NCI-H1436 treated with DMSO at 0.1 percent for 48 hours (cell line): ENCODE data around the gene TIMP3.
"Not testable (repeated sequence)": the region's sequence is repeated elsewhere in the genome, so short reads cannot be mapped to it uniquely, and the experiment has no call there.

Experiments used
- DNase-seq: peaks from one replicate; lab custom pipeline; 2025; lab: John Stamatoyannopoulos, UW

The TIMP3 gene

DNA sequence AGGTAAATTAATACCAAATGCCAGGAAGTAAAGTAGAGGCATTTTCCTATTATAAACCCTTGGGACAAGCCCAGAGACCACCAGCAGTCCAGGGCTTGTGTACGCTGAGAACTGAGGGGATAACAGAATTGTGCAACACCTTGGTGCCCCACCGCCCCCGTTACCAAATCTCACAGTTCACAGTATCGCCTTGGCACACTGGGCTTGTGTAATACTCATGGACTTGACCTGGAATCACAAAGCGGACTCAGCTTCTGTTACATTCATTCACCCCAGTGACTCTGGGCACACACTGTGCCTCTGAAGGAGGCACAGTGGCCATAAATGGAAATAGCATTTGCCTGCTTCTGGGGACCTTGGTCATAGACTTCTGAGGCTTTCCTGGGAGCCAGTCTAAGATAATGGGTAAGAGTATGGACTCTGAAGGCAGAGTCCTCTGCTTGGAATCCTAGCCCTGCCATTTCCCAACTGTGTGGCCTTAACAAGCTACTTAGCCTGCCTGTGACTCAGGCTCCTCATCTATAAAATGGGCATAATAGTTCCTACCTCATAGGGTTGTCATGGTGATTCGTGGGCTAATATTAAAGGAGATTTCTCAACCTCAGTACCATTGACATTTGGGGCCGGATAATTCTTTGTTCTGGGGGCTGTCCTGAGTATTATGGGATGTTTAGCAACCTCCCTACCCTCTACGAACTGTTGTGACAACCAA is 53.7 kb downstream of the TIMP3 start:
- DNase-seq: no peak

DNA sequence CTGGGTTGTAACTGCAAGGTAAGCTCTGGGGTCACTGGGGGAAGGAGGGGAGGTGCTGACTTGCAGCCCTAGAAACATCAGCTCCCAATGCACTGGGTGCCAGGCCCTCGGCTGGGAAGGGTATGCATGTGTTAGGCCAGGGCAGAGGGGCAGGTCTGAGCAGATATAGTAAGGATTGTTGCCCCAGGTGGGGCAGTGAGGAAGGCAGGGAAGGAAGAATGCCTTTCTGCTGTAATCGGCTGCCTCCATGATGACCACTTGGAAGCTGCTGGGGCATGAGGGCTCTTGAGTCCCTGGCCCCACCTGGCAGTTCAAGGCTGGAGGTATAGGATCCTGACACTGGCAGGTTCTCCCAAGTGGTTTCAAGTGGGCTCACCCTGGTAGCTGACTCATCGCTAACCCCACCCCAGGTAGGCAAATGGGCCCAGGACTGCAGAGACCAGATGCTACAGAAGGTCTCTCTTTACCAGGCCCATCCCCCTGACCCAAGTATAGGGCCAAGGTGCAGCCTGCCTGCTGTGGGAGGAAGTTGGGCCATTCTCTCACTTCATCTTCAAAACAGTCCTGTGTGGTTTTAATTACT is 56.7 kb downstream of the TIMP3 start:
- DNase-seq: no peak

DNA sequence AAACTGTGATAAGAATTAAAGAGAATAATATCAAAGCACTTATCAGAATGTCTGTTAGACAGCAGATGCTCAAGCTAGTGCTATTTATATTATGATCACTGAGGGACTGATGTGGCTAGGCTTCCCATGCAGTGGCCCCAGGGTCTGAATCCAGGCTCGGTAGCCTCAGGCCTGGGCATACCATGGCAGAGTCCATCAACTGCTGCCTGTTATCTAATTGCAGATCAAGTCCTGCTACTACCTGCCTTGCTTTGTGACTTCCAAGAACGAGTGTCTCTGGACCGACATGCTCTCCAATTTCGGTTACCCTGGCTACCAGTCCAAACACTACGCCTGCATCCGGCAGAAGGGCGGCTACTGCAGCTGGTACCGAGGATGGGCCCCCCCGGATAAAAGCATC is 57.5 kb downstream of the TIMP3 start:
- DNase-seq: no peak

DNA sequence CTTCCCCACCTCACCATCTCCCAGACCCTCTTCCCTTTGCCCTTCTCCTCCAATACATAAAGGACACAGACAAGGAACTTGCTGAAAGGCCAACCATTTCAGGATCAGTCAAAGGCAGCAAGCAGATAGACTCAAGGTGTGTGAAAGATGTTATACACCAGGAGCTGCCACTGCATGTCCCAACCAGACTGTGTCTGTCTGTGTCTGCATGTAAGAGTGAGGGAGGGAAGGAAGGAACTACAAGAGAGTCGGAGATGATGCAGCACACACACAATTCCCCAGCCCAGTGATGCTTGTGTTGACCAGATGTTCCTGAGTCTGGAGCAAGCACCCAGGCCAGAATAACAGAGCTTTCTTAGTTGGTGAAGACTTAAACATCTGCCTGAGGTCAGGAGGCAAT is 58.2 kb downstream of the TIMP3 start:
- no peak for DNase-seq

DNA sequence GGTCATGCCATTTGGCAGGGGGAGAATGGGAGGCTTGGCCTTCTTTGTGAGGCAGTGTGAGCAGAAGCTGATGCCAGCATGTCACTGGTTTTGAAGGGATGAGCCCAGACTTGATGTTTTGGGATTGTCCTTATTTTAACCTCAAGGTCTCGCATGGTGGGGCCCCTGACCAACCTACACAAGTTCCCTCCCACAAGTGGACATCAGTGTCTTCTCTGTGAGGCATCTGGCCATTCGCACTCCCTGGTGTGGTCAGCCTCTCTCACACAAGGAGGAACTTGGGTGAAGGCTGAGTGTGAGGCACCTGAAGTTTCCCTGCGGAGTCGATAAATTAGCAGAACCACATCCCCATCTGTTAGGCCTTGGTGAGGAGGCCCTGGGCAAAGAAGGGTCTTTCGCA is 59.8 kb downstream of the TIMP3 start:
- DNase-seq: no peak

DNA sequence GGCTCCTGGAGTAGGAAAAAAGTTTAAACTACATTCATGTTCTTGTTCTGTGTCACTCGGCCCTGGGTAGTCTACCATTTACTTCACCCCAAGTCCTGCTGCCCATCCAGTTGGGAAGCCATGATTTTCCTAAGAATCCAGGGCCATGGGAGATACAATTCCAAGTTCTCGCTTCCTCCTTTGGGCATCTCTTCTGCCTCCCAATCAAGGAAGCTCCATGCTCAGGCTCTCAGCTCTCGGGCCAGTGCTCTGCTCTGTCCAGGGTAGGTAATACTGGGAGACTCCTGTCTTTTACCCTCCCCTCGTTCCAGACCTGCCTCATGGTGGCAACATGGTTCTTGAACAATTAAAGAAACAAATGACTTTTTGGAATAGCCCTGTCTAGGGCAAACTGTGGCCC is 60.6 kb downstream of the TIMP3 start:
- no peak for DNase-seq

DNA sequence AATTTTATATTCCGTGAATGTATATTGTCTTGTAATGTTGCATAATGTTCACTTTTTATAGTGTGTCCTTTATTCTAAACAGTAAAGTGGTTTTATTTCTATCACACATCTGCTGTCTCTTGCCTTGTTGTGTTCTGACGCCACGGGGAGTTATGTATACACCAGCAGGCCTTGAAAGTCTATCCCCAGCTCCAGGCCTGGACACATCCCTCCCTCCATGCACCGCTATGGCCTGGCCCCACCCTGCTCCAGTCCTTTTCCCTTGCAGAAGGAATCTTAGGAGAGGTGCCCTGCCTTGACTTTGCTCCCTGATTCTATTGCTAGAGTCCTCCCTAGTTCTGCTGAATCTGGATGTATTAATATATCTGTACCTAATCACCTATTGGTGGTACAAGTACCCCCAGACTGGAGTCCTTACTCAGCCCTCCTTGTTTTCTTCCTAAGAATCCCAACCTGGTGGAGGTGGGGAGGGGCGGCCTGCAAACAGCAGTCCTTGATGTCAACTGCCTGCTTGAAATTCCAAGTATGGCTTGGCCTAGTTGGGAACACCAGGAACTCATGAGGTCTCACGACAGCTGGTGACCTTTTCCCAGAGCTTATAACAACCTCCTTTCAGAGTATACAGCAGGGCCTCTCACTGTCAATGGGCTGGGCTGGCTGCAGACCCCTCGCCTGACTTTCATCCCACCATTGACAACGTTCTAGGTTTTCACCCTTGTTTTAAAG is 61.6 kb downstream of the TIMP3 start:
- DNase-seq: no peak

DNA sequence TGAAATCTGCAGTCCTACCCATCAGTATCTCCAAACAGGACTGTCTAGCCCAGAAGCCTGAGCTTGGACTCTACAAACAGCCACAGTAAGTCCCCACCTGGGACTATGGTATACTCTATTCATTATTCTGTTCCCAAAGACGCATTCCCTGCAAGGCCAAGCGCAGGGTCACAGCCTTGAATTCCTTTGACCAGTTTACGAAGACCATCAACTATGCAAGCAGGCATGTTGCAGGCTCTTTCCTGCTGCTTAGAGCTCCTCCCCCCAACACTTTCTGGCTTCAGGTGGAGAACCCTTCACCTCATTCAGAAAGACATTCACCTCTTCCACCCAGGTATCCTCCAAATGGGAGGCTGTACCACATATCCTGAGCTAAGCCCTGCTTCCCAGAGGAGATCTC is 62.5 kb downstream of the TIMP3 start:
- DNase-seq: no peak

DNA sequence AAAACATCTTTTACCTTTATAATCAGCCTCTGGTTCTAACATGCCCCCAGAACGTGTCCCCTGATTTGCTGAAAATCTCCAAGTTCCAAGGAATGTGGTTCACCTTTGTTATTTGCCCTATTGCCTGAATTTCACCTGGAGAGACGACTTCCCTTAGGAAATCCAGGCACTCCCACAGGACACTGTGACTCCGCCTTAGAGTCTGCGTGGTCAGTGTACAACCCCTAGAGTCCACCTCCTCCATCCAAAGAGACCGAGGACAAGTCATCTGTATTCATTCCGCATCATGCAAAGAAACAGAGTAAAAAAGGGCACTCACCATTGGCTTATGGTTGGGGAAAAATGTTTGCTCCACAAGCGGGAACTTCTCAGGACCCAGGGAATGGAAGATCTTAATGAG is 63.1 kb downstream of the TIMP3 start:
- DNase-seq: no peak

DNA sequence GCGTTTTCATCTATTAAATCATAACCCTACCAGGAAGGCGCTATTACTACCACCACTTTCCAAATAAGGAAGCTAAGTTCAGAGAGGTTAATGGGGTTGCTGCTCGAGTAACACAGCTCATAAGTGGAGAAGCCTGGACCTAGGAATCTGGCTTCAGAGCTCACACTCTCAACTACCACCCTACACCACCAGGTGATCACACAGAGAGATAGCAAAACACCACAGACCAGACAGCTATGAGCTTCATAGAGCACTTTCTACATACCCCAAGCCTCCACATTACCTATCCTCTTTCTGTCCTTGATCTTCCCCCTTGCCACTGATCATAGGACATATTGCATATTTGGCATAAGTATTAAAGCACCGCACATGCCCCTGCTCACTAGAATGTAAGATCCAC is 65.4 kb downstream of the TIMP3 start:
- no peak for DNase-seq

DNA sequence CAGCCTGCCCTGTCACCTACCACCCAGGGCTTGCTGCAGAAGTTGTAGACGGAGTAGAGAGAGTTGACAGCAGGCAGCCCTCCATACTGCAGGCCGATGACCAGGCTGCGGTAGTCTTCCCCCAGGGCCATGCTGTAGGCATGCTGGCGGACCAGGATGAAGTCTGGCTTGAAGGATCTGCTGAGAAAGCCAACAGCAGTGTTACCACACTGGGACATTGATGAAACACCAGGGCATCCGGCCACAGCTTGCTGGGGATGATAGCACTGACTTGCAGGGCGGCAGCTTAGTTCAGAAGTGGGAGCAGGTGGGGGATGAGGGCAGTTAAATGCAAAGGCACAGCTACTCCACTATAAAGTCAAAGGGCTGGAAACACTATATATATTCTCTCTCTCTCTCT is 67.4 kb downstream of the TIMP3 start:
- DNase-seq: no peak

DNA sequence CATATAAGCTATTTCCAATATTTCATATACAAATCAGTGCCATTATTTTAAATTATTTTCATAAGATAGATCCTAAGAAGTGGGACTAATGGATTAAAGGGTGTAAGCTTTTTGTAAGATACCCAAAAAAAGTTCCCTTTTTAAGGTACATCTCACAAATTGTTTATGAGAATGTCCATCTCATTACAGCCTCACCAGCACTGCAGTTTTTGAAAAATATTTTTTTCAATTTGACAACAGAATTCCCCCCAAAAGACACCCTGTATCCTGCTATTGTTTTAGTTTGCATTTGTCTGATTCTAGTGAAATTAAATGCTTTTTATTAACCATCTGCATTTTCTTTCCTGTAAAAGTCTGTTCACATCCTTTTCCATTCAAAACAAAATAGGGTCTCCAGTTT is 69.0 kb downstream of the TIMP3 start:
- no peak for DNase-seq

DNA sequence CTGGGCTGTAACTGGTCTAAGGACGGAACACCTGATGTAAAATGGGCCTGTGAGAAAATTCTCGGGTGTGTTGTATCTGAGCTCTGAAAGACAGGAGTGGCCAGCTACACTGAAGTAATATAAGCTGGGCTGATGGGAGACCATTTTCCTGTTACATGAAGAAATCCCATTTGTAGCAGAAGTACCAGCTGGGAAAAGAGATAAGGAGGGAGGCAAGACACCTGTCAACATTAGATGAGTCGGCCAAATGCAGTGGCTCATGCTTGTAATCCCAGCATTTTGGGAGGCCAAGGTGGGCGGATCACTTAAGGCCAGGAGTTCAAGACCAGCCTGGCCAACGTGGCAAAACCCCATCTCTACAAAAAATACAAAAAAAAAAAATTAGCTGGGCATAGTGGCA is 72.1 kb downstream of the TIMP3 start:
- not testable (repeated sequence) for DNase-seq

DNA sequence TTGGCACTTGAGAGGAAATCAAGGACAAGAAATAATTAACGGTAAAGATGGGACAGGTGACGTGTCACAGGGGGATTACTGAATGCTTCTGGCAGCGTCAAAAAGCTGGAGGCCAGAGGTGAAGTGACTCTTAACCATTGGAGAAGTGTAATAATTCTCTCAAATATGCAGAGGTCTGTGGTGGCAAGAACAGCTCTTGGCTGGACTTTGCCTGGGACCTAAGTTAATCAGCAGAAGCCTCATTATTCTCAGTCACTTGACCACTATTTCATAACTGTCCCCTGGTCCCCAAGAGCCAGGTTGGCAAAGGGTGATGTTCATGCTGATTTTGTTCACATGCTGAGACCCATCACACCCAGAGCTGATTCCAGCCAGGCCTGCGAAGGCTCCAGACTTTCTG is 72.9 kb downstream of the TIMP3 start:
- DNase-seq: no peak

DNA sequence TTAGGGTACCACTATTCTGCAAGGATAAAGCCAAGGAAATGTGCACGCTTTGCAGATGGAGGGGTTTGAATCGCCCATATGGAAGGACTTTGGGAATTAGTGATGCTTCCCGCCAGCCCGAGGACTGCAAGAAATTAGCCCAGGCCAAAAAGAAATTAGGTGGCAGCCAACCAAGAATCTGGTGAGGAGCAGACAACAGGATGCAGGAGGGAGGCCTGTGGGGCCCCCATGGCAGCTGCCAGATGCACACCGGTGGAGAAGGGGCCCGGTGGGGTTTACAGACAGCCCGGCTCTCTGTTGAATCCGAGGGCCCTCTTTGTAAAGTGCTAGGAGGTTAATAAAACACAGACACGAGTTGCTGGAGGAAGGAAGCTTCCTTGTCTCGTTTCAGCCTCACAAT is 73.5 kb downstream of the TIMP3 start:
- DNase-seq: no peak

DNA sequence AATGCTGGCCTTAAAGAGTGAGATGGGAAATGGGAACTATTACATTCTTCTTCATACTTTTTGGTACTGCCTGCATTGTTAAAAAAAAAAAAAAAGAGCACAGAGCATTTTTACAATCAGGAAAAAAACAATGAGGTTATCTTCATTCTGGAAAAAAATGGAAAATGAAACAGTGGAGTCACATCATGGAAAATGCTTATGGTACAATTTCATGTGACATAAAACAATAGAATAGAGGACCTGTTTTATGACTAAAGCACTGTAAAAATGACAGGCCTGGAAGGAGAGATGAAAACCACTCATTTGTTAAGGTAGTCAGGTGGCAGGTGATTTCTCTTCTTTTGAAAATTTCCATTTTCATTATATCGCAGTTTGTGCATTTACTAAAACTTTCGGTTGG is 75.0 kb downstream of the TIMP3 start:
- DNase-seq: no peak

DNA sequence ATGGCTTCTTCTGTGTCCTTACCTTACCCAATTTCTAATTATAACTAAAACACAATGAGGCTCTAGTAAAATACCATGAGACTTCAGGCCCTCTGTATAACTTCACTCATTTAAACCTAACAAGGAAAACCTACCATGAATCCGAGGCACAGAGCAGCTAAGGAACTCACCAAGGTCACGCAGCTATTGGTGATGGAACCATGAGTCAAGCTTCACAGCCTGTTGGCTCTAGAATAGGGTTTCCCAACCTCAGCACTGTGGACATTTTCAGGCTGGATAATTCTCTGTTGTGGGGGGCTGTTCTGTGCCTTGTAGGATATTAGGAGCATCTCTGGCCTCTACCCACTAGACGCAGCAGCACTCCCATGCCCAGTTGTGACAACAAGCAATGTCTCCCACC is 75.7 kb downstream of the TIMP3 start:
- DNase-seq: no peak

DNA sequence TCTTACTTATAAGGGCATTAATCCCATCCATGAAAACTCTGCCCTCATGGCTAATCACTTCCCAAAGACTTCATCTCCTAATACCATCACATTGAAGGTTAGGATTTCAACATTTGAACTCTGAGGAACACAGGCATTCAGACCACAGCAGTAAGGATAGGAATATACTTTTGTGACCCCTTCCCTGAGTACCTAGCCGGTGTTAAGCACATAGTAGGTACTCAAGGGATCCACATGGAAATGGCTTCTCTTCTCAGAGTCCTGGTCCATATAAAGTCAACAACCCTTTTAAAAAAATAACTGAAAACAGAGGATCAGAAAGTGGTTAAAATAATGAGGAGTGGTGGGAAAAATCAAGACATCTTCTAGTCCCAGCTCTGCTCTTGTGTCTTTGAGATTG is 78.0 kb downstream of the TIMP3 start:
- no peak for DNase-seq

DNA sequence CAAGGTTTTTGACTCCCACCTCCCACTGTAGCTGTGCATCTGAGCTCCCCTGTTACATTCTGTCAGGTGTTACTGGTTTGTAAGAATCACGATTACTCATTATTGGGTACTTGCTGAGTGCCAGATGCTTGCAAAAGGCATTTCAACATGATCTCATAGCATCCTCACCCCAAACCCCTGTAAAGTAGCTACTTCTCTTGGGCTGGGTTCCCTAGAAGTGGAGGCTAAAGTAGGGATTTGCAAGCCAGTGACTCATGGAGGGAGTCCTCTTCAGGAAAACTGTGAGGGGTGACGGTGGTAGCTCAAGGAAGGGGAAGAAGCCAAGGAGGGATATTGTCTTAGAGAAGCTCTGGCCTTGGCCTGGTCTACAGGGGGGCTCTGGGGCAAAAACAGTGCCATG is 78.6 kb downstream of the TIMP3 start:
- no peak for DNase-seq

DNA sequence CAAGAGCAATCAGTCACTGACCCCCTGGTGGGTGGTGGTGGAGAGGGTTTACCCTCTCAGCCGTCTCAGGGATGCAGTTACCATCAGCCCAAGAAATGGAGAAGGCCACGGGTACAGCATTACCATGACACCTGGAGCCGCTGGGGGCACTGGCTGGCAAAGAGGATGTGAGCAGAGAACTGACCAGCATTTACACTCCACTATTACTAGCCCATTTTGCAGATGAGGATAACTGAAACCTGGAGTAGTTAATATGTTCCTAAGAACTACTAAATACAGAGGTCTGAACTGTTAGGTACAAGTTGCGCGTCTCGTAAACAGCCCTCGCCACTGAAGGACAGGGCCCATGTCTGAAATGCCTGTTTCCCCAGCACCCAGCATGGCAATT is 79.0 kb downstream of the TIMP3 start:
- DNase-seq: no peak

DNA sequence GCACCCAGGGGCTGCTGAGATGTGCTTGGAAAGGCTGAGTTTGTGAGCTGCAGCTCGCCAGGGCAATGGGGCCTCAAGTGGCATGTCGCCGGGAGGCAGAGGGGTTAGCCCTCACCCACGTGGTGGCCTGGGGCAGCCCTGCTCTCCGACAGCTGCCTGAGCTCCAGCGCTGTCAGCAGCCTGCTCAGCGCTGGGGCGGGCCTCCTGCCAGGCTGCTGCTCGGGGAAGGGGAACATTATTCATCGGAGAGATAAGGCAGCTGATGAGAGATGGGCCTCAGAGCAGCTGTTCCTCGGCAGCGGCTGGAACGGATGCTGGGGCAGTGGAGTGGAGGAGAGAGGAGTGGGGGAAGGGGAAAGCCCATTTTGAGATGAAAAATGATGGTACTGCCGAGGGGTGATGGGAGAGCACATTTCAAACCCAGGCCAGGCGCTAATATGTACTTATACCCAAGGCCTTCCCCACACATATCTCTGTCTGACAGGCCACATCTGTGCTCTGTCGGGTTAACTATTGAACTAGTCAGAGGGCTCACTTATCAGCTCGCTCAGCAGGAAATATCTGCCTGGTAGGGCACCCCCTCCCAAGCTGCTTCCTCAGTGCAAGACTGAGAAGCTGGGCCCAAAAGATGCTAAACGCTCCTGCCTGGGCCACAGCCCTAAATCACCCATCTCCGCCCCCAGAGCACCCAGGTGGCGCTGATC is 79.5 kb downstream of the TIMP3 start:
- DNase-seq: no peak

DNA sequence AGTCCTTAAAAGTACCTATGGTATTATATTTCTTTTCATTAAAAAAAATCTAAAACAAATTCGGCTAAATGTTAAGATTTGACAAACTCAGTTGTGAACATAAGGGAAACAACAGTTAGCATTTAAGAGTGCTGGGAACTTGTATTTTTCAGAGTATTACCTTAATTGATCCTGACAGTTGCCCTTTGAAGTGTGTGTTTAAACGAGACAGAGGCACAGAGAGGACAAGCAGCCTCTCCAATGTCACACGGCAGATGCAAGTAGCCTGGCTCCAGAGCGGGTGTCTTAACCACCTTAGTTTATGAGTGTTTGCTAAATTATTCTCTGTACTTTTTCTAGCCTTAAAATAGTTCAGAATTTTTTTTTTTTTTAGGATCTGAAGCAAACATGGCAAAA is 80.9 kb downstream of the TIMP3 start:
- no peak for DNase-seq
